OCI-LY3 (cell line): ENCODE results near the gene ASB1.

Source experiments
- H2AFZ ChIP-seq: fragments of 200-600, 300-600 bp; shearing (Covaris generic); 2 replicates; pipeline ENCODE4 v1.6.0; 2014; ENCODE audit warnings: antibody characterized with exemption, low read depth, low read length
- H3K27ac ChIP-seq: fragments of 200-600, 300-600 bp; sonication (generic); 2 replicates; pipeline ENCODE4 v1.5.1; 2014; ENCODE audit warnings: mild to moderate bottlenecking, low read length, moderate library complexity, mixed read lengths
- H3K27me3 ChIP-seq: fragments of 200-600, 300-600 bp; sonication (generic); 2 replicates; pipeline ENCODE4 v1.6.1; 2014; ENCODE audit warnings: low read depth, low read length, mixed read lengths
- H3K36me3 ChIP-seq: fragments of 200-600, 300-600 bp; sonication (generic); replicated peaks from 2 replicates; pipeline ENCODE3; 2014; ENCODE audit warnings: low read depth, low read length, mixed read lengths
- H3K4me1 ChIP-seq: fragments of 300-600, 200-600 bp; sonication (generic); 2 replicates; pipeline ENCODE4 v1.6.1; 2014; ENCODE audit warnings: low read length, mixed read lengths
- H3K4me2 ChIP-seq: fragments of 200-600, 300-600 bp; sonication (generic); 2 replicates; pipeline ENCODE4 v1.6.1; 2014; ENCODE audit warnings: low read length, mixed read lengths
- H3K4me3 ChIP-seq: fragments of 300-600, 200-600 bp; sonication (generic); 2 replicates; pipeline ENCODE4 v1.5.1; 2014; ENCODE audit warnings: antibody characterized with exemption, mild to moderate bottlenecking, low read length, moderate library complexity
- H3K79me2 ChIP-seq: fragments of 300-600, 200-600 bp; shearing (Covaris generic); 2 replicates; pipeline ENCODE4 v1.6.1; 2014; ENCODE audit warnings: mild to moderate bottlenecking, low read length, mixed read lengths
- H3K9ac ChIP-seq: fragments of 300-600, 200-600 bp; shearing (Covaris generic); 2 replicates; pipeline ENCODE4 v1.6.0; 2014; ENCODE audit warnings: mild to moderate bottlenecking, low read length, moderate library complexity
- H3K9me3 ChIP-seq: fragments of 200-600, 300-600 bp; shearing (Covaris generic); 2 replicates; pipeline ENCODE4 v1.6.1; 2014; ENCODE audit warnings: low read length, mixed read lengths; ENCODE audit not compliant: insufficient read depth
- H4K20me1 ChIP-seq: fragments of 200-600, 300-600 bp; sonication (generic); 2 replicates; pipeline ENCODE4 v1.6.1; 2016; ENCODE audit warnings: low read length, mixed read lengths; ENCODE audit not compliant: insufficient read depth
- EZH2phosphoT487 ChIP-seq: fragments of 200-600 bp; shearing (Covaris generic); IDR thresholded peaks from 2 replicates; pipeline ENCODE4 v1.6.1; 2018; ENCODE audit warnings: antibody characterized with exemption, mixed run types, low read depth
- TF ChIP-seq, protein P1 (sequence below): fragments of 200-600, 300-600 bp; sonication (generic); IDR thresholded peaks from 2 replicates; pipeline ENCODE4 v1.5.1; 2014; ENCODE audit warnings: antibody characterized with exemption, low read length, low read depth

The ASB1 gene

DNA sequence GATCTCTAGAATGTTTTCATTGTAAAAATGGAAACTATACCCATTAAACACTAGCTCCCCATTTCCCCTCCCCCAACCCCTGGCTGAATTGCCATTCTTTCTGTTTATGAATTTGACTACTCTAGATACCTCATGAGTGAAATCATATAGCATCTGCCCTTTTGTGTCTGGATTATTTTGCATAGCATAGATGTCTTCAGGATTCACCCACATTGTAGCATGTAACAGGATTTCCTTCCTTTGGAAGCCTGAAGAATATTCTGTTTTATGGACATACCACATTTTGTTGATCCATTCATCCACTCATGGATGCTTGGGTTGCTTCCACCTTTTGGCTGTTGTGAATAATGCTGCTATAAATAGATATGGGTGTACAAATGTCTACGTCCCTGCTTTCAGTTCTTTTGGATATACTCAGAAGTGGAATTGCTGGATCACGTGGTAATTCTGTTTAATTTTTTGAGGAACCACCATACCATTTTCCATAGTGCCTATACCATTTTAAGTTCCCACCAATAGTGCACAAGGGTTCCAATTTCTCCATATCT is 7.7 kb upstream of the ASB1 start:
- TF ChIP-seq, protein P1, sequence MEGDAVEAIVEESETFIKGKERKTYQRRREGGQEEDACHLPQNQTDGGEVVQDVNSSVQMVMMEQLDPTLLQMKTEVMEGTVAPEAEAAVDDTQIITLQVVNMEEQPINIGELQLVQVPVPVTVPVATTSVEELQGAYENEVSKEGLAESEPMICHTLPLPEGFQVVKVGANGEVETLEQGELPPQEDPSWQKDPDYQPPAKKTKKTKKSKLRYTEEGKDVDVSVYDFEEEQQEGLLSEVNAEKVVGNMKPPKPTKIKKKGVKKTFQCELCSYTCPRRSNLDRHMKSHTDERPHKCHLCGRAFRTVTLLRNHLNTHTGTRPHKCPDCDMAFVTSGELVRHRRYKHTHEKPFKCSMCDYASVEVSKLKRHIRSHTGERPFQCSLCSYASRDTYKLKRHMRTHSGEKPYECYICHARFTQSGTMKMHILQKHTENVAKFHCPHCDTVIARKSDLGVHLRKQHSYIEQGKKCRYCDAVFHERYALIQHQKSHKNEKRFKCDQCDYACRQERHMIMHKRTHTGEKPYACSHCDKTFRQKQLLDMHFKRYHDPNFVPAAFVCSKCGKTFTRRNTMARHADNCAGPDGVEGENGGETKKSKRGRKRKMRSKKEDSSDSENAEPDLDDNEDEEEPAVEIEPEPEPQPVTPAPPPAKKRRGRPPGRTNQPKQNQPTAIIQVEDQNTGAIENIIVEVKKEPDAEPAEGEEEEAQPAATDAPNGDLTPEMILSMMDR = no peak
- no peak for TF ChIP-seq EZH2phosphoT487
- Histone ChIP-seq H3K9ac (no peak overlapping the region), H3K36me3 (no peaks in the 10 kb centered on the region), H3K79me2 (no peaks in the 10 kb centered on the region), H3K4me1 (no peaks in the 10 kb centered on the region), H2AFZ (no peak overlapping the region), H4K20me1 (no peaks in the 10 kb centered on the region), H3K4me2 (no peak overlapping the region), H3K27ac (no peak overlapping the region), H3K4me3 (no peak overlapping the region), H3K27me3 (no peaks in the 10 kb centered on the region), H3K9me3 (no peaks in the 10 kb centered on the region)

DNA sequence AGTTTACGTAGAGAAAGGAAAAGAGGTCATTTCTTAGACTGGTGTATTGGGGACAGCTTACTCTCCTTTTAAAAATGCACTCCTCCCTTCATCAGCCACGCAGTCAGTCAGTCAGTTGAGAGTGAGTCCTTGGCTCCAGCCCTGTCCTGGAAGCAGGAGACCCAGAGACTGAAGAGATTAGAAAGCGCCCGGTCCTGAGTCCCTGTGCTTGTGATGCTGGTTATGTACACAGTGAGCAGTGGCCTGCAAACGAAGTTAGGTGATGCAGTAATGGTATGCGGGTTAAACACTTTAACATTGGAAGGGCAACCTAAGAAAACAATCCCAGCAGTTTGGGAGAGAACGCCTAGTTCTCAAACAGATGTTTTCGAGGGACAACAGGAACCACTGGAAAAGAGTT is 6.3 kb upstream of the ASB1 start:
- Histone ChIP-seq H3K36me3 (no peaks in the 10 kb centered on the region), H3K4me3 (no peak overlapping the region), H3K79me2 (no peaks in the 10 kb centered on the region), H3K27ac (no peak overlapping the region), H3K27me3 (no peaks in the 10 kb centered on the region), H2AFZ (no peak overlapping the region), H3K9ac (no peak overlapping the region), H3K4me1 (no peaks in the 10 kb centered on the region), H3K9me3 (no peaks in the 10 kb centered on the region), H4K20me1 (no peaks in the 10 kb centered on the region), H3K4me2 (no peak overlapping the region)
- TF ChIP-seq, protein P1 = no peak
- TF ChIP-seq EZH2phosphoT487 = no peak

DNA sequence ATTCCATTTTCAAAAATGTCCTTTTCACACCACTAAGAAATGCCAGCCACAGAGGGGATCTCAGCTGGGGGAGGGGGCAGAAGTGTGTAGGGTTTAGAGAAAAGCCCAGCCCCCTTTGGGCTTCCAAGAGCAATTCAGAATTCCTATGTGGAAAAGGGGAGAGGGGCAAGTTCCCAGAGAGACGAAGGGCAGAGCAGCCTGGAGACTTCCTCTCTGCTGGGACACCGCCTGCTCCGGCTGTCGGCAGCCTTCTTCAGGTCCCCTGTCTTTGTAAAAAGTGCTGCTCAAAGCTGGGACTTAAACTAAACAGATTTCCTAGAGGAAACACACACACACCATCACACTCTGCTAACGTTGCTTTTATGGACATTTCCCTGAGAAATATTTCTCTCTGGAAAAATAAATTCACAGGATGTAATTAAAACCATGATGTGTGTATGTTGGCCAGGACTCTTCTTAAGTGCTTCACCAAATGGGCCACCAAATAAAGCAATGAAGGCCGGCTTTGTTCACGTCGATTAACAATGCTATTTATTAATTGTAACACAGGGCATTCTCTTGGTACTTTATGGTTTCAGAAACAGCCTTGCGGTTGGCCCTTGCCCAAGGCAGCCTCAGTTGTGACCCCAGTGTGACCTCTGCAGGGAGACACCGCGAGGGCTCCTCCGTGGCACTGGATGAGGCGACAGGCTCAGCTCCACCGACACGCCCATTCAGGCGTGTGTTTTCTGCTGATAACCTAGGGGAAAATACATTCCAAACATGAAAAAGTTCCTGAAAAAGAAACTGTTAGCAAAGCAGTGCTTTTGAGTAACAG is 5.6 kb upstream of the ASB1 start:
- no peaks in the 10 kb centered on the region for H3K79me2 ChIP-seq
- H3K9me3 ChIP-seq = no peaks in the 10 kb centered on the region
- H3K4me3 ChIP-seq = no peak overlapping the region
- peaks cover 5% of the 10 kb centered on the region; the same call in 1 of the 2 replicates for H3K4me1 ChIP-seq
- H3K4me2 ChIP-seq = no peak overlapping the region
- no peaks in the 10 kb centered on the region for H3K36me3 ChIP-seq
- no peak overlapping the region for H3K9ac ChIP-seq
- no peaks in the 10 kb centered on the region for H3K27me3 ChIP-seq
- H2AFZ ChIP-seq = no peak overlapping the region
- H3K27ac ChIP-seq = no peak overlapping the region
- no peaks in the 10 kb centered on the region for H4K20me1 ChIP-seq
- no peak for TF ChIP-seq EZH2phosphoT487
- TF ChIP-seq, protein P1 = no peak

DNA sequence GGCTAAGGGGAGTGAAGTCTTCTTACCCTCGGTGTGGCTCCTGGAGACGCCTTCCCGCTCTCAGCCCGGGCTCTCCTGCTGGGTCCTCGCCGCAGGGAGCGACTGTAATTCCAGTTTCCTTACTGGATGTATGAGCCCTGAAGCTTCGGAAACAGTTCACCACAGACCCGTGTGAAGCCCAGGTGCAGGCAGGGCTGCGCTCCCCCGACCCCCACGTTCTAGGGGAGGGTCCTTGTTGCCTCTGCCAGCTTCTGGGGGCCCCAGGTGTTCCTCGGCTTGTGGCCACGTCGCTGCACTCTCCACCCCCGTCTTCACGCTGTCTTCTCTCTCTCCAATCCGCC is 5.1 kb upstream of the ASB1 start:
- no peak overlapping the region for H3K4me2 ChIP-seq

More for the DNA sequence above, 5.1 kb upstream of the ASB1 start:
- Histone ChIP-seq H3K9ac (no peak overlapping the region), H3K4me3 (no peak overlapping the region), H3K27me3 (no peaks in the 10 kb centered on the region), H3K36me3 (no peaks in the 10 kb centered on the region), H3K27ac (no peak overlapping the region), H4K20me1 (no peaks in the 10 kb centered on the region), H3K9me3 (no peaks in the 10 kb centered on the region), H3K4me1 (peaks cover 5% of the 10 kb centered on the region; the same call in 1 of the 2 replicates), H3K79me2 (no peaks in the 10 kb centered on the region; the same call in 1 of the 2 replicates), H2AFZ (no peak overlapping the region)
- TF ChIP-seq, protein P1 = no peak
- TF ChIP-seq EZH2phosphoT487 = no peak
